ENCODE data around the gene PPIE.
A peak's percentile ranks its signal among the peaks of the same experiment; 100 is the strongest.

Gene PPIE

DNA sequence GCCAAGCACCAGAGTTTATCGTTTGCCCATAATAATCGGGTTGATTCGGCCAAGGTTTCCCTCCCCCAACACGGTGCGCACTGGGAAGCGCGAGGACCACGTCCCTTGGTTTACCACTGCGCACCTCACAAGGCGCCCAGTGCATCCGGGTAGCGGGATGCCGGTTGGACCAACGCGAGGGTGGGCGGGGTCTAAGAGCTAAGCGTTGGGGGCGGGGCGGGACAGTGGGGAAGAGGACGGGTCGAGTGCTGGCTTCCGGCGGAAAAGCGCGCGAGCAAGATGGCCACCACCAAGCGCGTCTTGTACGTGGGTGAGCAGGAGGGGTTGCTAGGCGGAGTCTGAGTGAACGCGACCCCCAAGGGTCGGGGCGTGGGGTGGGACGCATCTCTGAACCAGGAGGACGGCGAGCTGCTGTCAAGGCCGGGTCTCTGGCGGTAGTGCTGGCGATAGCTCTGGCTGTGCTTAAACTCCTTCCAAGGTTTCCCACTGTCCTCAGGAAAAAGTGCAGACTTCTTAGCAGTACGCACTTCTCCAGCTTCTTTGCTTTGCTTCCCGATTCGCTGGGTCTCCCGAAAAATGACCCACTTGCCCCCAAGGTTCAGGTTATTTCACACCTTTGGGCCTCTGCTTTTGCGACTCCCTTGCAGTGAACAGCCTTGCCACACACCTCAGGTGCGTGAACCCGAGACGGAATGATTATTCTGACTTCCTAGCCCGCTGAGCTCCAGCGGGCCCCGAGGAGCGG lies at the start of gene PPIE:
TSS of gene PPIE (plus strand) at position 261 of the 745 bp plus-strand sequence. CDS start at position 280, 19 bp downstream.
- H3K27ac Mint-ChIP-seq = peak within 1 kb of the TSS; percentile 97
- ATAC-seq (replicated peaks) = peak; percentile 99
- H3K36me3 Mint-ChIP-seq = peaks cover 17 to 43% of the 10 kb centered on the region in 2 donors
- H3K4me1 Mint-ChIP-seq = peaks cover 15 to 24% of the 10 kb centered on the region in 2 donors
- H3K27me3 Mint-ChIP-seq = peaks cover 23 to 33% of the 10 kb centered on the region in 2 donors
- H3K9me3 Mint-ChIP-seq = peaks cover 0 to 5% of the 10 kb centered on the region in 2 donors
- peak; percentile 85 for DNase-seq
- H3K4me3 Mint-ChIP-seq = peak within 1 kb of the TSS; percentile 99

GRCh38 chr1:39689214-39689613 lies 49.5 kb upstream of the PPIE start:
- Mint-ChIP-seq H3K4me1 (peaks cover 13 to 36% of the 10 kb centered on the region in 2 donors), H3K36me3 (peaks cover 5% of the 10 kb centered on the region in 2 donors), H3K27ac (no peak overlapping the region), H3K9me3 (peaks cover 0 to 3% of the 10 kb centered on the region in 2 donors), H3K27me3 (peaks cover 68 to 89% of the 10 kb centered on the region in 2 donors), H3K4me3 (no peak overlapping the region)
- no peak for DNase-seq
- no peak for ATAC-seq (replicated peaks)

DNA sequence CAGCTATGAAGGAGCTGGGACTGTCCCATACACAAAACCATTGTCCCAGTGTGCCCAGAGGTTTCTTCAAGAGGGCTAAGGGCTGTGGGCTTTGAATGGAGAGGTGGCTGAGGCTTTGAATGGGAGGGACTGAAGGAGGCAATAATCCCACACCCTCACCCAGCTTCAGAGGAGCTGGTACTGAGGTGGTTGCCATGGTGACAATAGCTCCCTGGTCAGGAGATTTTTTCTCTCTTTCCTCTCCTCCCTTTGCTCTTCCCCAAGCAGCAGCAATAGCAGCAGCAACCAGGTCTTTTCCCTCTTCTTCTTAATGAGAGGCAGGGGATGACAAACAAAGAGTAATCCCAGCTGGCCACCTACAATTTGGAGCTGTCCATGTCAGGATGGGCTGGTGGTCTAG lies 49.0 kb upstream of the PPIE start:
- peaks cover 12 to 32% of the 10 kb centered on the region in 2 donors for H3K4me1 Mint-ChIP-seq
- H3K27me3 Mint-ChIP-seq = peaks cover 63 to 85% of the 10 kb centered on the region in 2 donors
- H3K4me3 Mint-ChIP-seq = no peak overlapping the region
- peaks cover 0 to 2% of the 10 kb centered on the region in 2 donors for H3K9me3 Mint-ChIP-seq
- H3K27ac Mint-ChIP-seq = no peak overlapping the region
- peaks cover 3% of the 10 kb centered on the region in 2 donors for H3K36me3 Mint-ChIP-seq
- ATAC-seq (replicated peaks) = no peak
- DNase-seq = no peak

DNA sequence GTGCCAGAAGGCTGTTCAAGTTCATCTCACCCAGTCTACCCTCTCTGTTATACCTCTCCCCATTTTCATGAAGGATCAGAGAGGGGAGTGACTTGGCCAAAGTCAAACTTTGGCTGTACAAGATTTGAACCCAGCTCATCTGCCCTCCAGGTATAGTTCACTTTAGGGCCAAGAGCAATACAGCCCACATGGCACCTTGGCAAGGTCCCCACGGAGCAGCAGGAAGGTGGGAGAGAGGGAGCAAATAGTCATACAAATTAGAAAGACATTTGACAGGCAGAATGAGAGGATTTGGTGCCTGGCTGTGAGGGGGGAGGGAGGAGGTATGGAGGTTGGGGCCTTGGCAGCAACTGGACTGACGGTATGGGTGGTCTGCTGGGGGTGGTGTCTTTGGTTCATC lies 48.5 kb upstream of the PPIE start:
- no peaks in the 10 kb centered on the region for H3K9me3 Mint-ChIP-seq
- no peak for ATAC-seq (replicated peaks)
- peaks cover 63 to 83% of the 10 kb centered on the region in 2 donors for H3K27me3 Mint-ChIP-seq
- peak overlapping the region; percentile 75 to 79 for H3K4me3 Mint-ChIP-seq
- H3K27ac Mint-ChIP-seq = no peak overlapping the region
- peaks cover 12 to 28% of the 10 kb centered on the region in 2 donors for H3K4me1 Mint-ChIP-seq
- peaks cover 0 to 2% of the 10 kb centered on the region in 2 donors for H3K36me3 Mint-ChIP-seq
- DNase-seq = no peak

GRCh38 chr1:39690794-39691382 lies 47.8 kb upstream of the PPIE start:
- Mint-ChIP-seq H3K4me3 (peak overlapping the region; percentile 75 to 79), H3K27me3 (peaks cover 65 to 83% of the 10 kb centered on the region in 2 donors), H3K4me1 (peaks cover 12 to 28% of the 10 kb centered on the region in 2 donors), H3K27ac (no peak overlapping the region), H3K36me3 (peaks cover 0 to 2% of the 10 kb centered on the region in 2 donors), H3K9me3 (no peaks in the 10 kb centered on the region)
- DNase-seq = no peak
- ATAC-seq (replicated peaks) = peak in 1 of 2 donors; percentile 2

GRCh38 chr1:39691383-39692151 lies 47.1 kb upstream of the PPIE start, which contains the start of gene HPCAL4:
HPCAL4 (minus strand) TSS chr1:39691433; CDS start chr1:39684603, 6,830 bp downstream.
- Mint-ChIP-seq H3K4me1 (peaks cover 12 to 28% of the 10 kb centered on the region in 2 donors), H3K27me3 (peaks cover 63 to 82% of the 10 kb centered on the region in 2 donors), H3K27ac (no peak within 1 kb of the TSS), H3K9me3 (no peaks in the 10 kb centered on the region), H3K4me3 (peak within 1 kb of the TSS; percentile 75 to 79), H3K36me3 (peaks cover 0 to 2% of the 10 kb centered on the region in 2 donors)
- ATAC-seq (replicated peaks) = peak; percentile 95 to 96
- DNase-seq = peak; percentile 71

DNA sequence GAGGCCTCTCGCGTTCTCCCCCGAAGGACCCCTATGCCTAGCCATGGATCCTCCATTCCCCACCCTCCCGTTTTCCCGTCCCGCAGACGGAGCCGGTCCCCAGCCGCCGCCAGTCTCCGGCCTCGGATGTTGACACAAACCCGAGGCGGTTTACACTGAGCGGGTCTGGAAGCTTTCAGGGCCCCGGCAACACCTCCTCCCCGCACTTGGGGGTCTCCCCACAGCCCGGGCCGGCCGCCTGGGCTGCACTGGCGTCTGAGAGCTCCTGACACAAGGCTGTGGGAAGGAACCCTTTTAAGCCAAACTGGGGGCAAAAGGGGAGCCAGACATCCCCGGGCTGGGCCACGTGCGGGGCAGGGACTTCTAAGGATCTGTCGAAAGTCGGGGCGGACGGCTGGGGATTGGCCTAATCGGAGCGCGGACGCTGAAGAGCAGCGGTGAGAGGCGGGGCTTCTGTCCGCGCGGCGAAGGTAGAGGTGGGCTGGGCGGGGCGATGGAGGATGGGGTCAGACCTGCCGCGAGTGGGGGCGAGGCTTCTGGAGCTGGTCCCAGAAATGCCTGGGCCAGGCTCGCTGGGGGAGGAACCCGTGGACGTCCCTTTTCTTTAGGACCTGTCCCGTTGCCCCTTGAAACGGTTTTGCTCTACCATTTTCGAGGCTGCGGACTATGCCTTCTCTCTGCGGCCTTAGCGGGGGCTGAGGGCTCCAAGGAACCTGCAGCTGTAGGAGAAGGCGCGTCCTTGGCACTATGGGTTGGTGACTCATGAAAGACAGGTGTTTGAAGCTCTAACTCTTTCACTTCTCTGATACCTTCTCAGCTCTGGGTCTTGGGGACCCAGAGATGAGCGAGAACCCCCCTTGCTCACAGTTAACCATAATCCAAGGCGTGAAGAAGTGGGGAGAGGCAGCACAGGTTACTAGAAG lies 46.3 kb upstream of the PPIE start:
- ATAC-seq (replicated peaks) (no peak), DNase-seq (no peak)
- Mint-ChIP-seq H3K4me1 (peaks cover 12 to 28% of the 10 kb centered on the region in 2 donors), H3K36me3 (peaks cover 0 to 2% of the 10 kb centered on the region in 2 donors), H3K9me3 (no peaks in the 10 kb centered on the region), H3K27ac (no peak overlapping the region), H3K27me3 (peaks cover 58 to 82% of the 10 kb centered on the region in 2 donors), H3K4me3 (peak overlapping the region; percentile 36 to 79)

DNA sequence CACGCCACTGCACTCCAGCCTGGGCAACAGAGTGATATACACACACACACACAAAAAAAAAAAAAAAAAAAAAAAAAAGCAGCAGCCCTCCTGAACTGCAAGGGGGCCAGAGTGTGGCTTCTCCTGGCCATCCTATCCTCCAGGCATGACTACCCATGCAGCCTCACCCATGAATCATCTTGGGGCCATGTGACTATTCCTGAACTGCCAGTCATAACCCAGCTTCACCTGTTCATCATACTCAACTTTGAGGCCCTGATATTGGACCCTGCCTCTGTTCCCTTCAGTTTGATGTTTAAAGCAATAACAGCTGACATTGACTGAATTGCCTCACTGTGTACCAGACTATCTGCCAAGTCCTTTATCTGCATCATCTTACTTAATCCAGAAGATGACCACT lies 44.7 kb upstream of the PPIE start:
- Mint-ChIP-seq H3K36me3 (peaks cover 0 to 2% of the 10 kb centered on the region in 2 donors), H3K27ac (no peak overlapping the region), H3K27me3 (peaks cover 54 to 80% of the 10 kb centered on the region in 2 donors), H3K9me3 (no peaks in the 10 kb centered on the region), H3K4me3 (no peak overlapping the region), H3K4me1 (peaks cover 12 to 28% of the 10 kb centered on the region in 2 donors)
- ATAC-seq (replicated peaks) = no peak
- no peak for DNase-seq

- no peak overlapping the region for H3K27ac Mint-ChIP-seq
- H3K4me1 Mint-ChIP-seq = peaks cover 12 to 27% of the 10 kb centered on the region in 2 donors
- no peak overlapping the region for H3K4me3 Mint-ChIP-seq
- no peak for DNase-seq
- H3K36me3 Mint-ChIP-seq = peaks cover 0 to 2% of the 10 kb centered on the region in 2 donors
- H3K9me3 Mint-ChIP-seq = no peaks in the 10 kb centered on the region
- H3K27me3 Mint-ChIP-seq = peaks cover 49 to 76% of the 10 kb centered on the region in 2 donors
- ATAC-seq (replicated peaks) = no peak
Measured at GRCh38 chr1:39695016-39695415, 43.7 kb upstream of the PPIE start.

GRCh38 chr1:39696448-39696847 lies 42.2 kb upstream of the PPIE start:
- H3K9me3 Mint-ChIP-seq = no peaks in the 10 kb centered on the region
- DNase-seq = no peak
- H3K4me3 Mint-ChIP-seq = no peak overlapping the region
- H3K4me1 Mint-ChIP-seq = peaks cover 2 to 14% of the 10 kb centered on the region in 2 donors
- ATAC-seq (replicated peaks) = no peak
- peaks cover 49 to 71% of the 10 kb centered on the region in 2 donors for H3K27me3 Mint-ChIP-seq
- H3K27ac Mint-ChIP-seq = no peak overlapping the region
- H3K36me3 Mint-ChIP-seq = no peaks in the 10 kb centered on the region

- Mint-ChIP-seq H3K36me3 (no peaks in the 10 kb centered on the region), H3K4me3 (no peak overlapping the region), H3K4me1 (peaks cover 0 to 2% of the 10 kb centered on the region in 2 donors), H3K27me3 (peaks cover 45 to 61% of the 10 kb centered on the region in 2 donors), H3K27ac (no peak overlapping the region), H3K9me3 (no peaks in the 10 kb centered on the region)
- ATAC-seq (replicated peaks) = no peak
- DNase-seq = no peak
Measured at GRCh38 chr1:39698568-39698967, 40.1 kb upstream of the PPIE start.

DNA sequence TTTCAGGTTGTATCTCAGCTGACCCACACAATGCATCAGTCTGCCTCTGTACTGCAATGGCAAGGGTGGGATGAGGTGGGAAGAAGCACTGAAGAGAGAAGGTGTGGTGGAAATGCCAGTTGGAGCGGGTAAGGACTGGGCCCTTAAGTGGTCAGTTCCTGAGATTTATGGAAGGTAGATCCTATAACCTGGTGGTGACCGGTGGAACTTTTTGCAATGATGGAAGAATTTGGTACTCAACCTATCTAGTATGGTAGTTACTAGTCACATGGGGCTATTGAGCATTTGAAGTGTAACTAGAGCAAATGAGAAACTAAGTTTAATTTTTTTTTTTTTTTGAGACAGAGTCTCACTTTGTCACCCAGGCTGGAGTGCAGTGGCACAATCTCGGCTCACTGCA lies 39.3 kb upstream of the PPIE start:
- Mint-ChIP-seq H3K36me3 (no peaks in the 10 kb centered on the region), H3K4me3 (no peak overlapping the region), H3K27me3 (peaks cover 45 to 61% of the 10 kb centered on the region in 2 donors), H3K9me3 (no peaks in the 10 kb centered on the region), H3K4me1 (peaks cover 0 to 2% of the 10 kb centered on the region in 2 donors), H3K27ac (no peak overlapping the region)
- no peak for ATAC-seq (replicated peaks)
- DNase-seq = no peak

- ATAC-seq (replicated peaks) (no peak), DNase-seq (no peak)
- Mint-ChIP-seq H3K9me3 (no peaks in the 10 kb centered on the region), H3K36me3 (no peaks in the 10 kb centered on the region), H3K27me3 (peaks cover 39 to 56% of the 10 kb centered on the region in 2 donors), H3K27ac (no peak overlapping the region), H3K4me3 (no peak overlapping the region), H3K4me1 (no peaks in the 10 kb centered on the region)
Measured at GRCh38 chr1:39700348-39700747, 38.3 kb upstream of the PPIE start.
